GM21447 (cell line): ENCODE data around the gene SAMD4A.

Source experiments
- ATAC-seq: cut with Tn5 transposase; IDR thresholded peaks from one replicate; pipeline ENCODE4 v1.9.1; 2021; ENCODE audit not compliant: unreplicated experiment

Gene SAMD4A

GRCh38 chr14:54629635-54630360 lies 62.9 kb downstream of the SAMD4A start:
- no peak for ATAC-seq

- ATAC-seq, result no peak
Observed at GRCh38 chr14:54631016-54631415, 64.1 kb downstream of the SAMD4A start.

GRCh38 chr14:54632452-54632851 lies 65.5 kb downstream of the SAMD4A start:
- ATAC-seq, result no peak

- no peak for ATAC-seq
Observed at GRCh38 chr14:54633076-54633475, 66.1 kb downstream of the SAMD4A start.

- ATAC-seq, result no peak
Observed at GRCh38 chr14:54637270-54638134, 70.6 kb downstream of the SAMD4A start.

- ATAC-seq, result no peak
Observed at GRCh38 chr14:54638135-54638446, 71.2 kb downstream of the SAMD4A start.

GRCh38 chr14:54639611-54640010 lies 72.7 kb downstream of the SAMD4A start:
- ATAC-seq, result no peak

GRCh38 chr14:54640506-54640905 lies 73.6 kb downstream of the SAMD4A start:
- ATAC-seq, result no peak

GRCh38 chr14:54642121-54642520 lies 75.2 kb downstream of the SAMD4A start:
- no peak for ATAC-seq

- no peak for ATAC-seq
Observed at GRCh38 chr14:54642801-54643695, 76.1 kb downstream of the SAMD4A start.

- no peak for ATAC-seq
Observed at GRCh38 chr14:54643696-54644176, 76.8 kb downstream of the SAMD4A start.

- ATAC-seq, result no peak
Observed at GRCh38 chr14:54645639-54646038, 78.7 kb downstream of the SAMD4A start.

- no peak for ATAC-seq
Observed at GRCh38 chr14:54646626-54647025, 79.7 kb downstream of the SAMD4A start.

GRCh38 chr14:54647378-54647777 lies 80.5 kb downstream of the SAMD4A start:
- ATAC-seq, result no peak

GRCh38 chr14:54649056-54649455 lies 82.1 kb downstream of the SAMD4A start:
- no peak for ATAC-seq

GRCh38 chr14:54650331-54650958 lies 83.5 kb downstream of the SAMD4A start:
- ATAC-seq, result no peak

- no peak for ATAC-seq
Observed at GRCh38 chr14:54650959-54651351, 84.0 kb downstream of the SAMD4A start.

- no peak for ATAC-seq
Observed at GRCh38 chr14:54651649-54652048, 84.7 kb downstream of the SAMD4A start.

GRCh38 chr14:54652188-54652587 lies 85.3 kb downstream of the SAMD4A start:
- no peak for ATAC-seq

GRCh38 chr14:54652605-54653052 lies 85.7 kb downstream of the SAMD4A start:
- ATAC-seq, result no peak
